Measurements from ENCODE around the gene DAPP1. TPM values are rescaled to one million over a fixed set of nuclear protein-coding genes. Genes with fewer than 3 reads are reported as not detected.
A peak's percentile ranks its signal among the peaks of the same experiment; 100 is the strongest.
"Not testable (repeated sequence)": the region's sequence is repeated elsewhere in the genome, so short reads cannot be mapped to it uniquely, and the experiment has no call there.

The DAPP1 gene
- total RNA-seq, 1 donor from 2014 or later, result 2.9 TPM

- Mint-ChIP-seq H3K9me3 (peaks cover 3% of the 10 kb centered on the region), H3K36me3 (no peaks in the 10 kb centered on the region), H3K4me1 (peaks cover 12% of the 10 kb centered on the region), H3K27ac (peak overlapping the region; percentile 4), H3K27me3 (ENCODE audit: low read depth) (no peaks in the 10 kb centered on the region), H3K4me3 (no peak overlapping the region)
- DNase-seq (ENCODE audit: low spot score in 2 of 2, unreplicated experiment in 2 of 2), result no peak
- TF ChIP-seq CTCF (IDR thresholded peaks at IDR 0.05; ENCODE audit: unreplicated experiment), result no peak
Observed at GRCh38 chr4:99825272-99825671, 8.6 kb downstream of the DAPP1 start.

GRCh38 chr4:99826016-99826415, 9.4 kb downstream of the DAPP1 start:
- Mint-ChIP-seq H3K4me1 (peaks cover 12% of the 10 kb centered on the region), H3K27me3 (ENCODE audit: low read depth) (no peaks in the 10 kb centered on the region), H3K4me3 (no peak overlapping the region), H3K9me3 (peaks cover 3% of the 10 kb centered on the region), H3K27ac (no peak overlapping the region), H3K36me3 (no peaks in the 10 kb centered on the region)
- DNase-seq (ENCODE audit: low spot score in 2 of 2, unreplicated experiment in 2 of 2), result no peak
- TF ChIP-seq CTCF (IDR thresholded peaks at IDR 0.05; ENCODE audit: unreplicated experiment), result no peak

GRCh38 chr4:99827454-99827853, 10.8 kb downstream of the DAPP1 start:
- no peak for TF ChIP-seq CTCF (IDR thresholded peaks at IDR 0.05; ENCODE audit: unreplicated experiment)
- no peak overlapping the region for H3K27ac Mint-ChIP-seq
- no peak overlapping the region for H3K4me3 Mint-ChIP-seq
- H3K9me3 Mint-ChIP-seq, result peaks cover 3% of the 10 kb centered on the region
- no peaks in the 10 kb centered on the region for H3K36me3 Mint-ChIP-seq
- H3K4me1 Mint-ChIP-seq, result peaks cover 12% of the 10 kb centered on the region
- no peak for DNase-seq (ENCODE audit: low spot score in 2 of 2, unreplicated experiment in 2 of 2)
- H3K27me3 Mint-ChIP-seq (ENCODE audit: low read depth), result no peaks in the 10 kb centered on the region

- Mint-ChIP-seq H3K4me3 (no peak overlapping the region), H3K4me1 (peaks cover 12% of the 10 kb centered on the region), H3K9me3 (peaks cover 3% of the 10 kb centered on the region), H3K27ac (no peak overlapping the region), H3K36me3 (no peaks in the 10 kb centered on the region), H3K27me3 (ENCODE audit: low read depth) (no peaks in the 10 kb centered on the region)
- no peak for TF ChIP-seq CTCF (IDR thresholded peaks at IDR 0.05; ENCODE audit: unreplicated experiment)
- DNase-seq (ENCODE audit: low spot score in 2 of 2, unreplicated experiment in 2 of 2), result no peak
Observed at GRCh38 chr4:99827857-99828256, 11.2 kb downstream of the DAPP1 start.

- Mint-ChIP-seq H3K4me1 (peaks cover 16% of the 10 kb centered on the region), H3K27ac (peak overlapping the region; percentile 82), H3K4me3 (no peak overlapping the region), H3K9me3 (peaks cover 1% of the 10 kb centered on the region), H3K27me3 (ENCODE audit: low read depth) (no peaks in the 10 kb centered on the region), H3K36me3 (no peaks in the 10 kb centered on the region)
- DNase-seq (ENCODE audit: low spot score in 2 of 2, unreplicated experiment in 2 of 2), result no peak
- TF ChIP-seq CTCF (IDR thresholded peaks at IDR 0.05; ENCODE audit: unreplicated experiment), result no peak
Observed at GRCh38 chr4:99828477-99828876, 11.8 kb downstream of the DAPP1 start.

- not testable (repeated sequence) for H3K27me3 Mint-ChIP-seq (ENCODE audit: low read depth); DNase-seq (ENCODE audit: low spot score in 2 of 2, unreplicated experiment in 2 of 2); H3K36me3 Mint-ChIP-seq; H3K27ac Mint-ChIP-seq; H3K9me3 Mint-ChIP-seq; H3K4me3 Mint-ChIP-seq
- H3K4me1 Mint-ChIP-seq, result peaks cover 14% of the 10 kb centered on the region
Observed at GRCh38 chr4:99830051-99830450, 13.4 kb downstream of the DAPP1 start.

Measured in mesothelial cell of epicardium (in vitro differentiated cells).